ENCODE results near the gene TTC39B. TPM values are rescaled to one million over a fixed set of nuclear protein-coding genes. Genes with fewer than 3 reads are reported as not detected.

The TTC39B gene
- total and polyA plus RNA-seq, 2 experiments from 2014 or later, result 1.3 to 4.1 TPM

DNA sequence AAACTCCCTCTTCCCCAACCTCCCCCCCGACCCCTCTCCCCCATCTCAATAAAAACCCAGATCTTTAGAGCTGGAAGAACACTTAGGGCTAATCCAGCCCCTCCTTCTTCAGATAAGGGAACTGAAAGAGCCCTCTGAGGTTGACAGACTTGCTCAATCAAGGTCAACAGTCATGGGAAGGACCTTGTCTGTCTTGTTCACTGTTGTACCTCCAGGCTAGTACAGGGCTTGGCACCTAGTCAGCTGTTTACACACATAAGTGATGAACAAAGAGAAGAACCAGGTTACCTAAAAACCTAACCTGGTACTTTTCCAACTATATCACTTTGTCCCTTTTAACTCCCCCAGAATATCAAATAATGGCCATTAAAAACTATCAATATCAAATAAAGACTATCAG is 2.4 kb downstream of the TTC39B start:
- TF ChIP-seq CTCF (IDR thresholded peaks at IDR 0.05; ENCODE audit: low read depth, low read length), result no peak
- no peak for DNase-seq (ENCODE audit: low read depth in 1 of 2, low spot score in 1 of 2)
- Histone ChIP-seq H3K27ac (no peak overlapping the region), H3K4me1 (ENCODE audit: low read depth) (no peaks in the 10 kb centered on the region), H3K27me3 (no peaks in the 10 kb centered on the region), H3K4me3 (no peak overlapping the region), H3K36me3 (no peaks in the 10 kb centered on the region), H3K9me3 (ENCODE audit: low read depth) (no peaks in the 10 kb centered on the region)

DNA sequence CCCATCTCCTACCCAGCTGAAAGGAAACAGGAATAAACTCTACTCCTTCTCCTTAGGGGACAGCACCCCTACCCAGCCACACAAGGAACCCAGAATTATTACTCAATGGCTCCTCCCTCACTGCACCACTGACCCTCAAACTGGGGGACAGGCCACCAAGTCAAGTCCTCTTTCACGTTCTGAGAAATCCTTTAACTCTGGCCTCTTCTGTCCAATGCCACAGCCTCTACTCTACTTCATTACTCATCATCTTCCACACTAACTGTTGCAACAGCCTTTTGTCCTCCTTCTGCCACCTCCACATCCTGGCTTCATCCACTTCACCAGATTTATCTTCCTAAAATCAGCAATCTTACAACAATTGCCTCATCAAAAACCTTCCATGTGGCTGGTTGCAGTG is 6.8 kb downstream of the TTC39B start:
- TF ChIP-seq CTCF (IDR thresholded peaks at IDR 0.05; ENCODE audit: low read depth, low read length), result no peak
- Histone ChIP-seq H3K4me3 (no peak overlapping the region), H3K27ac (no peak overlapping the region), H3K4me1 (ENCODE audit: low read depth) (no peaks in the 10 kb centered on the region), H3K9me3 (ENCODE audit: low read depth) (no peaks in the 10 kb centered on the region), H3K27me3 (no peaks in the 10 kb centered on the region), H3K36me3 (no peaks in the 10 kb centered on the region)
- peak in 1 of 2 donors; percentile 40 for DNase-seq (ENCODE audit: low read depth in 1 of 2, low spot score in 1 of 2)

GRCh38 chr9:15299374-15299939 is 7.6 kb downstream of the TTC39B start:
- H3K36me3 ChIP-seq, result no peaks in the 10 kb centered on the region
- no peak for TF ChIP-seq CTCF (IDR thresholded peaks at IDR 0.05; ENCODE audit: low read depth, low read length)
- H3K27ac ChIP-seq, result no peak overlapping the region
- peaks cover 1% of the 10 kb centered on the region for H3K4me1 ChIP-seq (ENCODE audit: low read depth)
- no peaks in the 10 kb centered on the region for H3K9me3 ChIP-seq (ENCODE audit: low read depth)
- no peaks in the 10 kb centered on the region for H3K27me3 ChIP-seq
- no peak overlapping the region for H3K4me3 ChIP-seq
- no peak for DNase-seq (ENCODE audit: low read depth in 1 of 2, low spot score in 1 of 2)

DNA sequence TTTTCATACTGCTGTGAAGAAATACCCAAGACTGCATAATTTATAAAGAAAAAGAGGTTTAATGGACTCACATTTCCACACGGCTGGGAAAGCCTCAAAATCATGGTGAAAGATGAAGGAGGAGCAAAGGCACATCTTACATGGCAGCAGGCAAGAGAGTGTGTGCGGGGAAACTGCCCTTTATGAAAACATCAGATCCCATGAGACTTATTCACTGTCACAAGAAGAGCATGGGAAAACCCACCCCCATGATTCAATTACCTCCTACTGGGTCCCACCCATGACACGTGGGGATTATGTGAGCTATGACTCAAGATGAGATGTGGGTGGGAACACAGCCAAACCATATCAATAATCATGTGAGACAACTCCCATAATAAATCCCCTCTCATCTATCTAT is 8.7 kb downstream of the TTC39B start:
- DNase-seq (ENCODE audit: low read depth in 1 of 2, low spot score in 1 of 2), result no peak
- Histone ChIP-seq H3K27ac (no peak overlapping the region), H3K9me3 (ENCODE audit: low read depth) (no peaks in the 10 kb centered on the region), H3K4me1 (ENCODE audit: low read depth) (peaks cover 10% of the 10 kb centered on the region), H3K36me3 (no peaks in the 10 kb centered on the region), H3K4me3 (no peak overlapping the region), H3K27me3 (no peaks in the 10 kb centered on the region)
- no peak for TF ChIP-seq CTCF (IDR thresholded peaks at IDR 0.05; ENCODE audit: low read depth, low read length)

DNA sequence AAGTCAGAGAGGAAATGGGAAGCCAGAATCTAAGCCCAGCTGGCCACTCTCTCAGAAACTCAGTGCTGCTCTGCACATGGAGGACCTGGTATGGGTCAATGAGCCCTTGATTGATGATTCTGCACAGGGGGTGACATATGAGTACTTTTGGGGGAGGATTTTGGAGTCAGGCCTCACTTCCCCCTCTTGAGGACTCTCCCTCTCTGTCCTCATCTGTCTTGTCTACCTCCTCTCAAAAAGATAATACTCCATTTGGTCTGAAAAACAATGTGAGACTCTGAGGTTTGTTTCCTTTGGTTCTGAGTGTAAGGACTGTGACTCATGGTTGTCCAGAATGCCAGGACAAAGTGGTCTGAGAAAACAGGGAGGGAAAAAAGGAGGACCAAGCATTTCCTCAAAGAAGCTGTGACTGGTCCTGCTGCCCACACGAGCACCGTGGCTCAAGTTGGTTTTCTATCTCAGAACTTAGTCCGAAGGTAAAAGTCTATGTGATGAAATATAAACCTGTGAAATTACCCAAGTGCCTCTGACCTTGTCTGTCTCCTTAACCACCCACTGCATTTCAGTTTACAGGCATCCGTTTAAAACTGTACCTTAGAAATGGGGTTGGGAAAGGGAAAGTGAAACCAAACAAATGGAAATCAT is 11.1 kb downstream of the TTC39B start:
- DNase-seq (ENCODE audit: low read depth in 1 of 2, low spot score in 1 of 2), result peak in 1 of 2 donors; percentile 63
- Histone ChIP-seq H3K4me3 (no peak overlapping the region), H3K36me3 (no peaks in the 10 kb centered on the region), H3K27me3 (no peaks in the 10 kb centered on the region), H3K9me3 (ENCODE audit: low read depth) (no peaks in the 10 kb centered on the region), H3K27ac (no peak overlapping the region), H3K4me1 (ENCODE audit: low read depth) (peaks cover 10% of the 10 kb centered on the region)
- no peak for TF ChIP-seq CTCF (IDR thresholded peaks at IDR 0.05; ENCODE audit: low read depth, low read length)
